DMS 273 treated with DMSO at 0.1 percent for 48 hours (cell line): ENCODE measurements around the gene ZC3H4.

Experiments used
- DNase-seq: peaks from one replicate; lab custom pipeline; 2025; lab: John Stamatoyannopoulos, UW

Gene ZC3H4

DNA sequence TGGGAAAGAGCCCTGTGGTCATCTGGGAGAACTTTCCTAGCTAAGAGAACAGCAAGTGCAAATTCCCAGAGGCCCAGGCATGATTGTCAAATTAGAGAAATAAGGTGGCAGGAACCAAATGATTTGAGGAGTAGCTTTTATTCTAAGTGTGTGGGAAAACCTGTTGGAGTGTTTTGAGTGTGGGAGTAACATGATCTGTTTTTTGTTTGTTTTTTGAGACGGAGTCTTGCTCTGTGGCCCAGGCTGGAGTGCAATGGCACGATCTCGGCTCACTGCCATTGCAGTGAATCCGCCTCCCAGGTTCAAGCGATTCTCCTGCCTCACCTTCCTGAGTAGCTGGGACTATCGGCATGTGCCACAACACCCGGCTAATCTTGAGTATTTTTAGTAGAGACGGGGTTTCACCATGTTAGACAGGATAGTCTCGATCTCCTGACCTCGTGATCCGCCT, 19.5 kb upstream of the ZC3H4 start:
- no peak for DNase-seq

DNA sequence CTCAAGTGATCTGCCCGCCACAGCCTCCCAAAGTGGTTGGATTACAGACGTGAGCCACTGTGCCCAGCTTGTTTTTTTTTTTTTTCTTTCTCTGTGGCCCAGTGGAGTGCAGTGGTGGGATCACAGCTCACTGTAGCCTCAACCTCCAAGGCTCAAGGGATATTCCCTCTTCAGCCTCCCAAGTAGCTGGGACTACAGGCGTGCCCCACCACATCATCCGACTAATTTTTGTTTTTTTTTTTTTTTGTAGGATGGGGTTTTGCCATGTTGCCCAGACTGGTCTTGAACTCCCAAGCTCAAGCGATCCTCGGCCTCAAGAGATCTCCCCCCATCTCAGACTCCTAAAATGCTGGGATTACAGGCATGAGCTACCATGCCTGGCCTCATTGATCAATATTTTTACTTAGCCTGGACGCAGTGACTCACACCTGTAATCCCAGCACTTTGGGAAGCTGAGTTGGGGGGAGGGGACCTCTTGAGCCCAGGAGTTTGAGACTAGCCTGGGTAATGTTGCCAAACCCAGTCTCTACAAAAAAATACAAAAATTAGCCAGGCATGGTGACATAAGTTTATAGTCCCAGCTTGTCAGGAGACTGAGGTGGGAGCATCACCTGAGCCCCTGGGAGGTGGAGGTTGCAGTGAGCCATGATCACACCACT, 18.7 kb upstream of the ZC3H4 start:
- no peak for DNase-seq

DNA sequence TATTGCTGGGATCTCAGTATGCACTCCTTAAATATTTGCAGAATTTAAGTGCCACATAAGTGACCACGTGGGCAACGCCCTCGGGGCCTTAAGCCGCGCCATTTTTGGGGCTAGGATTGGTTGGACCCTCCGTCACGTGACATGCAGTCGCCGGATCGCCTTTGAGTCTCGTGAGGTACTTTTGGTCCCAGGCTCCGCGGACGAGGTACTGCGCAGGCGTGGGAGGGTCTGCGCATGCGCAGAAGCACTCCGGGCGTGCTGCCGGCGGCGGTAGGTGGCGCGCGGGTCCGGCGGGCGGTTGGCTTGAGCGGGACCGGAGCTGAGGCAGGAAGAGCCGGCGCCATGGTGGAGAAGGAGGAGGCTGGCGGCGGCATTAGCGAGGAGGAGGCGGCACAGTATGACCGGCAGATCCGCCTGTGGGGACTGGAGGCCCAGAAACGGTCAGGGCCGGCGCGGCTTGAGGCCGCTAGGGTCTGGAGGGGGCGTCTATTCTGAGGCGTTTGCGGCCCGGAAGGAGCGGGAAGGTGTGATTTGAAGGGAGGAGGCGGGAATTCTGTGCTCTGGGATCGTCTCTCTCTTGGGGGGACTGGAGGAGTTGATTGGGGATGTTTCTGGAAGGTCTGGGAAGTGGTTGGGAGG, 17.1 kb upstream of the ZC3H4 start, which contains the start of gene SAE1:
SAE1 (plus strand) TSS at position 247 of the 639 bp plus-strand sequence; CDS start at position 343, 96 bp downstream.
- DNase-seq, result peak; percentile 95

DNA sequence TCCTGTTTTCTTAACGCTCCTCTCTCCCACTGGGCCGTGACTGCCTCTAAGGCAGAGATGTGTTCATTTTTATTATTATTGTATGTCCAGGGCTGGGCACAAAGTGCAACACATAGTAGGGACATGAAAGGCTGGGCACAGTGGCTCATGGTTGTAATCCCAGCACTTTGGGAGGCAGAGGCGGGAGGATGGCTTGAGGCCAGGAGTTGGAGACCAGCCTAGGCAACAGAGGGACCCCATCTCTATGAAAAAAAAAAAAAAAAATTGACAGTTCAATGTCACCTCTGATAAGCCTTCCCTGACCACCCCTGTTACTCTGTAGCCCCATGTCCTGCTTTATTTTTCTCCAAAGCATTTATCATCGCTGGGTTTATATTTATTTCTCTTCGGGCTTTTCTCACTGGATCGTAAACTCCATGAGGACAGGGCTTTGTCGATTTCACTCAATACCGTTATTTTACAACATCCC, 16.6 kb upstream of the ZC3H4 start:
- DNase-seq, result no peak

DNA sequence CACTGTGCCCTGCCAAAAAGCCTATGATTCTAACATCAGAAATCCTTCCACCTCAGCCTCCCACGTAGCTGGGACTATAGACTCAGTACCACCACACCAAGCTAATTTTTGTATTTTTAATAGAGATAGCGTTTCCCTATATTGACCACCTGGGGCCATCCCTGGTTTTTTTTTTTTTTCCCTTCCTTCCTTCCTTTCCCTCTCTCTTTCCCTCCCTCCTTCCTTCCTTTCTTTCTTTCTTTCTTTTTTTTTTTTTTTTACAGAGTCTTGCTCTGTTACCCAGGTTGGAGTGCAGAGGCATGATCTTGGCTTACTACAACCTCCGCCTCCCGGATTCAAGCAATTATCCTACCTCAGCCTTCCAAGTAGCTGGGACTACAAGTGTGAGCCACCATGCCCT, 16.0 kb upstream of the ZC3H4 start:
- no peak for DNase-seq

DNA sequence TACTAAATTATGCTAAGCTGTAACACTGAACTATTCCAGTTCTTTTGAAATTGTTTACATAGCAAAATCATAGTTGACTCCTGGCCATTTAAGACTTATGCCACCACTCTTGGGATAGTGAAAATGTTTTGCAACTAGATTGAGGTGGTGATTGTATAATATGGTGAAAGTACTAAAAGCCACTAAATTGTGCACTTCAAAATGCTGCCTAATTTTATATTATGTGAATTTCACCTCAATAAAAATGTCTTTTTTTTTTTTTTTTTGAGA, 12.0 kb upstream of the ZC3H4 start:
- DNase-seq, result no peak

DNA sequence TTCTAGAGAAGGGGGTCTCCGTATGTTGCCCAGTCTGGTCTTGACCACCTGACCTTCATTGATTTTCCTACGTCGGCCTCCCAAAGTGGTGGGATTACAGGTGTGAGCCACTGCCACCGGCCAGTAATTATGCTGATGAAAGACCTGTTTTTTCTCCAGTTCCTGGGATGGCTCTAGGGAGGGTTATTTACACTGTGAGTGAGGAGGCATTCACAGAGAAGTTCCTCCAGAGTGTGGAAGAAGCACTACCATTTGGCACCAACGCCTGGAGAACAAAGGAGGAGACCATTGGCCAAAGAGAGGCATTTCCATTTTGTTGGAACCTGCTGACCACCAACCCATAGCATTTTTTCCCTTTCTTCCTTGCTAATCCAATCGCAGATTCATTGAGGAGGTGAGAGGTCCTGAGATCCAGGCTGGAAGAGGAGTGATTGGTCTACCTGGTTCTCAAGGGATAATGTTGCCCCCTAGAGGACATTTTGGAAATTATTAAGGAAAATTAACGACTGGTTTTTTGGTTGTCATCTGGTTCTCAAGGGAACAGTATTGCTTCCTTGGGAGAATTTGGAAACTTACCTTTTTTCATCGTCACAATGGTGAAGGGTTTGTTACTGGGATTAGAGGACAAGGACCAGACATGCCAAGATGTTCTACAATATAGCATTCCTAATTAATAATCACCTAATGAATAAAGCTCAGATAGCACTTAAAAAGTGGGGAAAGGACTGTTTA, 11.5 kb upstream of the ZC3H4 start:
- peak; percentile 61 for DNase-seq

DNA sequence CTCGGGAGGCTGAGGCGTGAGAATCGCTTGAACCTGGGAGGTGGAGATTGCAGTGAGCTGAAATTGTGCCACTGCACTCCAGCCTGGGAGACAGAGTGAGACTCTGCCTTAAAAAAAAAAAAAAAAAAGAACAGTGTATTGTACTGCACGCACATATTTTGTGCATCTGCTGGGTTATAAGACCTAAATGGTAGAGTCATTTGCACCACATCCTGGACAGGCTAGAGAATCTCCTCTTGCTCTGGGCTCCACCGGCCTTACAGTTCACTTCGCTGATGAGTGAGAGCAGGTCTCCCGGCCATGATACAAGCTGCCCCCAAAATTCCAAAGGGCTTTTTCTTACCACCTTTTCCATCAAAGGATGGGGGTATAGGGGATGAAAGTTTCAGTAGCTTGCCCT, 9.8 kb upstream of the ZC3H4 start:
- DNase-seq, result no peak

DNA sequence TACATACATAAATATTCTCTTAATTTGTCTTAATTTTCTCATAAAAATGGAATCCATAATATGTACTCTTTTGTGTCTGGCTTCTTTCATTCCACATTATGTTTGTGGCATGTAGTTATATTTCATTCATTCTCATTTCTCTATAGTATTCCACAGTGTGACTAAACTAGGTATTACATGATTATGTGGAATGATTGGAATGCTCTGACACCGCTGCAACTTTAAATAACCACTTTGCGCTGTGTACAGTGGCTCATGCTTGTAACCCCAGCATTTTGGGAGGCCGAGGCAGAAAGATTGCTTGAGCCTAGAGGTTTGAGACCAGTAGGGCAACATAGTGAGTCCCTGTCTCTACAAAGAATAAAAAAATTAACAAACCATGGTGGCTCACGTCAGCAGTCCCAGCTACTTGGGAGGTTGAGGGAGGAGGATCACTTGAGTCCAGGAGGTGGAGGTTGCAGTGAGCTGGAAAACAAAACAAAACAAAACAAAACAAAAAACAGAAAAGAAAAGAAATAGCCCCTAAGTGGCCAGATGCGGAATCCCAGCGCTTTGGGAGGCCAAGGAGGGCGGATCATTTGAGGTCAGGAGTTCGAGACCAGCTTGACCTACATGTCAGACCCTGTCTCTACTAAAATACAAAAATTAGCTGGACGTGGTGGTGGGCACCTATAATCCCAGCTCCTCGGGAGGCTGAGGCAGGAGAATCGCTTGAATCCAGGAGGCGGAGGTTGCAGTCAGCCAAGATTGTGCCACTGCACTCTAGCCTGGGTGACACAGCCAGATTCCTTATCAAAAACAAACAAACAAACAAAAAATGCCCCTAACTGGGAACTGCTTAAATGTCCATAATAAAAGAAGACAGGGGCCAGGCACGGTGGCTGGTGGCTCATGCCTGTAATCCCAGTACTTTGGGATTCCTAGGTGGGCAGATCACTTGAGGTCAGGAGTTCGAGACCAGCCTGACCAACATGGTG, 9.1 kb upstream of the ZC3H4 start:
- DNase-seq, result no peak

DNA sequence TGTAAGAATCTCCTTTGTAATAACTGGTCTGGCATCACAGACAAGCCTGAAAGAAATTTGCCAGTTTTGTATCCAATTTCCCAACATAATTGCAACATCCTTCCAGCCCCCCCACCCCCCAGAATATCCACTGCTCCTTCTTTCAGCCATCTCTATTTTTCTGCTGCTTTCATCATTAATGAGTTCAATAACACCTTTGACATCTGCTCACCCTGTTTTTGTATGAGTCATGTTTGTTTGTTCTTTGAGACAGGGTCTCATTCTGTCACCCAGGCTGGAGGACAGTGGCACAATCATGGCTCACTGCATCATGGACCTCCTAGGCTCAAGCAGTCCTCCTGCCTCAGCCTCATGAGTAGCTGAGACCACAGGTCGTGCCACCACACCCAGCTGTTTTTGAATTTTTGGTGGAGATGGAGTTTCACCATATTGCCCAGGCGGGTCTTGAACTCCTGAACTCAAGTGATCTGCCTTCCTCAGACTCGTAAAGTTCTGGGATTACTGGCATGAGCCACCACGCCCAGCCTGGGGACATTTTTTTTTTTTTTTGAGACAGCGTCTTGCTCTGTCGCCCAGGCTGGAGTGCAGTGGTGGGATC, 7.0 kb upstream of the ZC3H4 start:
- DNase-seq, result no peak

DNA sequence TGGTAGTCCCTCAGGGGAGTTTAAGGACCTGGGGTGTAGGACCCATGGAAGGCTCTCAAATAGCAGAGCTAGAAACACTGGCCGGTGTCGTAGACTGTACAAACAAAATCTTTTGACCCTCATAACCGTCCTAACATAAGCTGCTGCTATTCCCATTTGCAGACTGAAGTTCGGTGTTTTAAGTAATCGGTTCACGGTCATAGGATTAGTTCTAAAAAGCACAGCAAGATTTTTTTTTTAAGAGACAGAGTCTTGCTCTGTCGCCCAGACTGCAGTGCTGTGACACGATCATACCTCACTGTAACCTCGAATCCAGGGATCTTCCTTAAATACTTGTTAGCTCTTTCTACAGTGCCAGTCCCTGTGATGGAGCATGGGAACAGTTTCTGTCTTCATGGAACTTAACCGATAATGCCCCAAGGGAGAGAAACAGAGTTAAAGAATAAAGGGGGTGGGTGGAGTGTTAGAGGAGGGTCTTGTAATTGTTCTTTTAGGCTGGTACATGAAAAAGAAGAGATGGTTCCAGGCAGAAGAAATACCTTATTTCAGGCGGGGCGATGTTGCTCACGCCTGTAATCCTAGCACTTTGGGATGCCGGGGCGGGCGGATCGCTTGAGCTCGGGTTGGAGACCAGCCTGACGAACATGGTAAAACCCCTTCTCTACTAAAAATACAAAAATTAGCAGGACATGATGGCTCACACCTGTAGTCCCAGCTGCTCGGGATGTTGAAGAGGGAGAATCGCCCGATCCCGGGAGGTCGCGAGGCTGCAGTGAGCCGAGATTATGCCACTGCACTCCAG, 475 bp upstream of the ZC3H4 start:
- DNase-seq, result no peak

DNA sequence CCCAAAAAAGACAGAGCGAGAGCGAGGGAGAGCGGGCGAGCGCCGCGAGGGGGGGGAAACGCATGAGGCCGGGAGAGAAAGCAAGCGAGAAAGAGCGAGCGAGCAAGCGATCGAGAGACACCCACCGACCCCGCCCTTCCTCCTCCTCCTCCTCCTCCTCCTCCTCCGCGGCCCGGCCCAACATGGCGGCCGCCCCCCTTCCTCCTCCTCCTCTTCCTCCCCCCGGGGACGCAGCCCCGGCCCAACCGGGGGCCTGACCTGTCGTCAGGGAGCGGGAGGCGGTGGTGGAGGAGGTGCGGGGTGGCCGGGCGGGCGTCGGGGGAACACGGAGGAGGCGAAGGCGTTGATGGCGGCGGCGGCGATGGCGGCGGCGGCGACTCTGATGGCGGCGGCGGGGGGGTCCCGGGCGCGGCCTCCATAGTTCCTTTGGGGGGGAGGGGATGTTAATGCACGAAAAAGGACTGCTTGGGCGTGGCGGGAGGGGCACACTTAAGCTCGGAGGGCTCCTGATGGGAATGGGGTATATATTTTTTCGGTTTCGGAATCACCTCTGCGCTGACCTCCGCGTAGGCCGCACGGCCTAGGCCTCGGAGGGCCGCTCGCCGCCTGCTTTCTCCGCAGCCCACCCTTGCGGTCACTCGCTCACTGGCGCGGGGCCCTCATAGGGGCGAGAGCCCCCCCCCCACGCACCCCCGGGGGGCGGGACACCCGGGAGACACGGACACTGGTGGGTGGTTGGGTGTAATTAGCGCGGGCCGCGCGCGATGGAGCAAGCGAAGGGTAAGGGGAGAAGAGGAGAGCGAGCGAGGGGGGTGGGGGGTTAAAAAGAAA, 1.2 kb downstream of the ZC3H4 start:
- DNase-seq, result peak; percentile 42

DNA sequence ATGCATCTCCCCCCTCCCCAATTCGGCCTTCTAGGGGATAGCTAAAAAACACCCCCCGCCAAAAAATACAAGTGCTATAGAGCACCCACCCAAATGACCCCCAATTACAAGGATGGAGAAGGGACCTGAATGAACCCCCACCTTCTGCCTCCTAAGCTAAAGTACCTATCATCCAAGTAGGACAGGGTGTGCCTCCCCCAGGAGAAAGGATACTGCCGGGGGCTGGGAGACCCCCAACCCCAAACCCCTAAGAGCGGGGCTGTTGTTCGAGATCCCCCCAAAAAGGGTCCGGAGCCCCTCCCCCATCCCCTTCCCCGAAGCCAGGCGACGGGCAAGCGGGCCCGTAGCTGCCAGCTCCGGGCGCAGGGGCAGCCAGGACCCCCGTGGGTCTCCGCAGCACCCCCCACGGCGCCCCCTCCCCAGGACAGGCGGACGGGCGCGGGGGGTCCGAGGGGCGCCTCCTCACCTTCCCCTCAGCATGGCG, 1.9 kb downstream of the ZC3H4 start:
- DNase-seq, result no peak

DNA sequence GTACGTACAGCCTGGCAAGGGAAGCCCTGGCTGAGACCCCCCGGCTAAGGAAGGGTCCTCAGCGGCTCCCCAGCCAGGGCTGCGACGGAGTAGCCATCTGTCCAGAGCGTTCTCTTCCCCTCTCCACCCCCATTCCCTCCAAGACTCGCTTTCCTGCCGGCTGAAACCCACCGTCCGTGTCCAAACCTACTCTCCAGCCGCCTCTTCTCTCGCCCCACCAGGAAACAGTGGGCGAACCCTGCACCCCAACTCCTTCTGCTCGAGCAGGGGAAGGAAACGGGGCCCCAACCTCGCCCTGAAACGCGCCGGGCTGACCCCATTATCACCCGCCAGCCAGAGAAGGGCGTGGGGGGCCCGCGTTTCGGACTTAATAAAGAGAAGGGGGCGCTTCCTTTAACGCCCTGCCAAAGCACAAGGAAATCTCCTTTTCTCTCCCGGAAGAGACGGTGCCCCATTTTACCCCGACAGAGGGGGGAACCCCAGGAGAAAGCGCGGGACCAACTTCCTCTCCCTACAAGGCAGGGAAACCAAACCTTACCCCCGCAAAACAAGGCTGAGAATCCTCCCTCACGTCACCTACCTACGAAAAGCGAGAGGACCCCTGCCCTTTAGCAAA, 2.5 kb downstream of the ZC3H4 start:
- no peak for DNase-seq

DNA sequence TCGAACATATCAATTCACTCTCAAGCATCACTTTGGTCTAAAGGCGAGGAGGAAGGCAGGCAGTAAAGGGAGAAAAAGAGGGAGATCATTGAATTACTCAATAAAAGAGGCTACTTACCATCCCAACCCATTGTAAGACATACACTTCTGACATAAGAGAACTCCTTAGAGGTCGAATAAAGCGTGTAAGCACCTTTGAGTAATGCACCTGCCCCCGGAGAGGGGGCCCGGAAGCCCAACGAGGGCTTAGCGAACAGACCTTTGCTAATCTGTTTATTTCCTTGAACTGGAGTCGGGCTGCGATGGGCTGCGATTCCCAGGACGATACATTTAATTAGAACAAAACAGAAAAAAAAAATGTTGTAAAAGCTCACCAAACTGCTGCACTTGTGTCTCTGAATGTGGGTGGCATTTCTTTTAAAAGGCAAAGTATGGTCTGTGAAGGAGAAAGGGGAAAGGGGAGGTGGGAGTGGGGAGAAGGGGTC, 3.0 kb downstream of the ZC3H4 start:
- DNase-seq, result no peak

DNA sequence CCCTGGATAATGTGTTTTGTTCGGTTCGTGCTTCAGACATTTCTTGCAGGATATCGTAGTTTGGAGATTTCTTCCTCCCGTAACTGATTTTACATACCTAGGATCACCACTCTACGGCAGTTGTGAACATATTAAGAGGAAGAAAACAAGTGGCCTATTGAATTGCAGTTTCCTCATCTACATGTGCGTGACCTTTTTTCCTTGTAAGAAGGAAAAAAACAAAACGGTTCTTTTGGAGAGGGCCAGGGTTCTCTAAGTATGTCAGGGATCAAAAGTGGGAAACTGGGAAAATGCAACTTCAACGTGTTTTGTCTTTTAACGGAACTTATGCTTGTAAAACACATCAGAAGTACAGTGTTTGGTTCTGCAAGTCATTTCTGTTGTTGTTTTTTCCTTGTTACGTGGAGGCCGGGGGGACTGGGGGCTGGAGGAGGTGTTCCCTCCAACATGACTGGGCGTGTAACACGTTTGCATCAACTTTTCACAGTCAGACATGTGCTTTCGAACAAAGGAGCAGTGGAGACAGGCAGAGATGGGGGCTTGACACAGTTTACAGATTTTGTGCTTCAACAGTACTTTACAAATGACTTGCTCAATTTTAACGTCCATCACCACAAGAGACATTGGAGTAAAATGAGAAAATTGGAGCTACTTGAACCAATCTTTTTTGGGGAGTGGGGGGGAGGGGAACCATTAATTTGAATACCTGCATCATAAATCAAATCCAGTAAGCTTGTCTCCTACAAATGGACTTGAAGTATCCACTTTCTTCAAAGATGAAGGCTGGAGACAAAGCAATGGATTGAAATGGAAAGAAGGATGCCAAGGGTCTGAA, 3.8 kb downstream of the ZC3H4 start:
- no peak for DNase-seq

DNA sequence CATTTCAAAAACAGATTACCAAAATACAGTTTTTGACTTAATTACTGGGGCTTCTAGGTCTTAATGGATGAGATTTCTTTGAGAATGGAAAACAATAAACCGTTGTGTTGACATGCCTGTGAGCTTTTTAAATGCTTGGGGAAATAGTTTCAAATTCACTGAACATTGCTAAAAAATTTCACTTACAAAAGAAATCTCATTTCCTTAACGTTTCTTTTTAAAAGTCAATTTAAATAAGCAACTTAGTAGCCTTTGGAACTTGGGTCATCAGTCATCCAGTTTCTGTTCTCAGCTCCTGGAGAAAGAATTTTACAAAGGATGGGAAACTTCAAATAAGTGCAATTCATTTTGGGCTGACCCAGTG, 4.4 kb downstream of the ZC3H4 start:
- no peak for DNase-seq
